Spleen (tissue), 13 donors: ENCODE results near the gene FAM216B. TPM values are rescaled to one million over a fixed set of nuclear protein-coding genes. Genes with fewer than 3 reads are reported as not detected.

Experiments used
- DNase-seq: peaks from one replicate; pipeline ENCODE4 v3.0.0-alpha.2; 2020
- H3K27ac ChIP-seq, 8 donors: fragments of 200-600 bp; sonication (generic) in 7 of 8; 1 replicate in 4 of 8; 2 replicates in 4 of 8; pipeline versions ENCODE4 v1.5.0 to v1.8.0; 2016 to 2021; ENCODE audit warnings: inconsistent platforms in 4 of 8, mild to moderate bottlenecking in 4 of 8, moderate library complexity in 1 of 8
- H3K27me3 ChIP-seq, 7 donors: fragments of 200-600 bp; sonication (generic) in 6 of 7; replicated peaks in 1 of 7; 1 replicate in 4 of 7; 2 replicates in 3 of 7; pipeline versions ENCODE4 v1.5.0 to v1.8.0; 2016 to 2021; ENCODE audit warnings: inconsistent platforms in 3 of 7, mild to moderate bottlenecking in 1 of 7
- H3K36me3 ChIP-seq, 6 donors: fragments of 200-600 bp; sonication (generic) in 5 of 6; 1 replicate in 4 of 6; 2 replicates in 2 of 6; pipeline versions ENCODE4 v1.5.0 to v1.8.0; 2016 to 2021; ENCODE audit warnings: inconsistent platforms in 2 of 6
- H3K4me1 ChIP-seq, 6 donors: fragments of 200-600 bp; sonication (generic) in 5 of 6; 1 replicate in 3 of 6; 2 replicates in 3 of 6; pipeline versions ENCODE4 v1.5.0 to v1.8.0; 2016 to 2021; ENCODE audit warnings: inconsistent platforms in 3 of 6
- H3K4me3 ChIP-seq, 8 donors: fragments of 200-600 bp; sonication (generic) in 7 of 8; 1 replicate in 4 of 8; 2 replicates in 4 of 8; pipeline versions ENCODE4 v1.5.0 to v1.8.0; 2016 to 2021; ENCODE audit warnings: inconsistent platforms in 4 of 8, mild to moderate bottlenecking in 4 of 8, moderate library complexity in 2 of 8
- H3K9me3 ChIP-seq, 8 donors: fragments of 200-600 bp; sonication (generic) in 7 of 8; 1 replicate in 4 of 8; 2 replicates in 4 of 8; pipeline versions ENCODE4 v1.5.0 to v1.8.0; 2016 to 2021; ENCODE audit warnings: inconsistent platforms in 4 of 8
- POLR2A ChIP-seq, 3 donors: fragments of 450-650 bp; IDR thresholded peaks; one replicate each; pipeline ENCODE4 v1.5.1; 2017; ENCODE audit warnings: antibody characterized with exemption in 3 of 3, mild to moderate bottlenecking in 1 of 3
- POLR2AphosphoS5 ChIP-seq, 3 donors: sonication (generic); formaldehyde crosslinking; IDR thresholded peaks; one replicate each; pipeline ENCODE4 v1.5.1; 2017; ENCODE audit warnings: antibody characterized with exemption in 3 of 3
- WGBS, 5 donors: extraction: QIAGEN DNeasy Blood & Tissue Kit in 3 of 5; methylation state at CpG; one replicate each; pipeline versions ENCODE4 v1.1.5 to v1.1.7; 2013 to 2018; 5-methylcytosine and 5-hydroxymethylcytosine counted together
- intact Hi-C: fragments of 100-400 bp; cut with DNase I; formaldehyde crosslinking; loops from one replicate; pipeline ENCODE4 v1.15.0; 2023; ENCODE audit warnings: low total_unique reads
- long read RNA-seq, 2 donors: transcript quantifications; one replicate each; lab custom pipeline, GENCODE V29; 2026
- polyA plus RNA-seq, 3 donors: library from polyadenylated mRNA; stranded (reverse); fragments of 200-250 nt; gene quantifications; one replicate each; pipeline ENCODE4 v1.2.1, GENCODE V29; 2013
- total RNA-seq, 7 donors: library from RNA; depleted of rRNA in 3 of 7; stranded (reverse); fragments of >200 nt in 3 of 7; fragmentation: NEBNext Ultra II Directional in 4 of 7; extraction: Animal tissue kit (Norgen Biotek cat#: 25700) in 4 of 7; gene quantifications; one replicate each; pipeline versions ENCODE4 v1.1.0 to v1.2.1, GENCODE V29; 2016 to 2021
- TF ChIP-seq, protein P1 (sequence below), 11 experiments: fragments of 200-600 bp in 7 of 11; fragments of 450-650 bp in 4 of 11; sonication (generic) in 4 of 11; IDR thresholded peaks in 8 of 11; conservative IDR thresholded peaks in 3 of 11; 1 replicate in 7 of 11; 2 replicates in 4 of 11; pipeline versions ENCODE4 v1.4.0 to v1.8.0; 2016 to 2021; ENCODE audit warnings: antibody characterized with exemption in 11 of 11, inconsistent platforms in 4 of 11, mild to moderate bottlenecking in 1 of 11
- donor health status: healthy with polysubstance abuse.
- donor health status: DM: no; HTN: no; CAD: no; lungs with moderate emphysema.
- donor health status: DM: no; HTN: no; CAD: no.
- donor health status: Bipolar disorder and iron deficiency.
- donor health status: healthy.
- donor health status: DM: no; HTN: no; CAD: no.
- donor health status: DM: yes; HTN: yes; CAD: no.

FAM216B gene
- total RNA-seq, result not detected
- under 1 TPM; 0.04 to 0.16 (median 0.15) TPM for polyA plus RNA-seq
- long read RNA-seq, donor 1, result 0 reads
- long read RNA-seq, donor 2, result 0 reads

DNA sequence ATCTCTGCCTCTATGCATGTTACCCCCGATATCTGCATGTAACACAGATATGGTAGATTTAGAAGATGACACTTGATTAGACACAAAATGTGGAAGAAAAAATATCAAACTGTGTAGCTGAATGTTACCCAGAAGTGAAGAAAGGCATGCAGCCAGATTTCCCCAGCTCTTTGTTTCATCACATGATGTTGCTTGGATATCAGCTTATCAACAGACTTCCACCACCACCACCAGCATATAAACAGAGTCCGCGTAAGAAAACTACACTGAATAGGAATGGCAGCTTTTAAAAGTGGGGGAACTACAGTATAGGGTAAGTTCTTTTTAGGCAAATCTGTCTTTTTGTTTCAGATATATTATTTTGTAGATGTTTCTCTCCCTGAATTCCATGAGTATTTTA is at the start of gene FAM216B:
Gene FAM216B (plus strand): TSS at position 233 of the 400 bp plus-strand sequence. CDS start 2,484 bp downstream, outside the sequence.
- Histone ChIP-seq H3K27me3 (peaks cover 0 to 4% (median 0%) of the 10 kb centered on the region in 7 donors), H3K4me1 (no peaks in the 10 kb centered on the region), H3K4me3 (no peak within 1 kb of the TSS), H3K9me3 (no peaks in the 10 kb centered on the region), H3K27ac (no peak within 1 kb of the TSS), H3K36me3 (no peaks in the 10 kb centered on the region)
- no peak for DNase-seq
- intact Hi-C loops, result no loop called here
- TF ChIP-seq, protein P1, sequence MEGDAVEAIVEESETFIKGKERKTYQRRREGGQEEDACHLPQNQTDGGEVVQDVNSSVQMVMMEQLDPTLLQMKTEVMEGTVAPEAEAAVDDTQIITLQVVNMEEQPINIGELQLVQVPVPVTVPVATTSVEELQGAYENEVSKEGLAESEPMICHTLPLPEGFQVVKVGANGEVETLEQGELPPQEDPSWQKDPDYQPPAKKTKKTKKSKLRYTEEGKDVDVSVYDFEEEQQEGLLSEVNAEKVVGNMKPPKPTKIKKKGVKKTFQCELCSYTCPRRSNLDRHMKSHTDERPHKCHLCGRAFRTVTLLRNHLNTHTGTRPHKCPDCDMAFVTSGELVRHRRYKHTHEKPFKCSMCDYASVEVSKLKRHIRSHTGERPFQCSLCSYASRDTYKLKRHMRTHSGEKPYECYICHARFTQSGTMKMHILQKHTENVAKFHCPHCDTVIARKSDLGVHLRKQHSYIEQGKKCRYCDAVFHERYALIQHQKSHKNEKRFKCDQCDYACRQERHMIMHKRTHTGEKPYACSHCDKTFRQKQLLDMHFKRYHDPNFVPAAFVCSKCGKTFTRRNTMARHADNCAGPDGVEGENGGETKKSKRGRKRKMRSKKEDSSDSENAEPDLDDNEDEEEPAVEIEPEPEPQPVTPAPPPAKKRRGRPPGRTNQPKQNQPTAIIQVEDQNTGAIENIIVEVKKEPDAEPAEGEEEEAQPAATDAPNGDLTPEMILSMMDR (IDR thresholded peaks at IDR 0.05 in 8 of 11, conservative IDR thresholded peaks at IDR 0.05 in 3 of 11), result no peak
- no peak for TF ChIP-seq POLR2AphosphoS5 (IDR thresholded peaks at IDR 0.05)
- TF ChIP-seq POLR2A (IDR thresholded peaks at IDR 0.05), result no peak
- WGBS, 5 donors, result 73 to 88% (median 75%) methylated on average over 3 of the region's 3 CpGs

GRCh38 chr13:42732073-42732472 is 49.3 kb upstream of the FAM216B start:
- no peaks in the 10 kb centered on the region for H3K36me3 ChIP-seq
- H3K9me3 ChIP-seq, result no peaks in the 10 kb centered on the region
- no peaks in the 10 kb centered on the region for H3K4me1 ChIP-seq
- no peak for DNase-seq
- no peak overlapping the region for H3K4me3 ChIP-seq
- no peak for TF ChIP-seq POLR2AphosphoS5 (IDR thresholded peaks at IDR 0.05)
- TF ChIP-seq POLR2A (IDR thresholded peaks at IDR 0.05), result no peak
- TF ChIP-seq, protein P1 (IDR thresholded peaks at IDR 0.05 in 8 of 11, conservative IDR thresholded peaks at IDR 0.05 in 3 of 11), result no peak
- H3K27me3 ChIP-seq, result no peaks in the 10 kb centered on the region
- intact Hi-C loops, result no loop called here
- no peak overlapping the region for H3K27ac ChIP-seq

GRCh38 chr13:42733046-42733445 is 48.3 kb upstream of the FAM216B start:
- intact Hi-C loops, result no loop called here
- 92 to 99% (median 96%) methylated on average over 2 of the region's 2 CpGs for whole genome bisulfite sequencing, 5 donors

GRCh38 chr13:42735010-42735409 is 46.4 kb upstream of the FAM216B start:
- no peaks in the 10 kb centered on the region for H3K36me3 ChIP-seq
- no peaks in the 10 kb centered on the region for H3K4me1 ChIP-seq
- no peaks in the 10 kb centered on the region for H3K27me3 ChIP-seq
- H3K9me3 ChIP-seq, result no peaks in the 10 kb centered on the region
- no peak overlapping the region for H3K4me3 ChIP-seq
- no peak overlapping the region for H3K27ac ChIP-seq
- intact Hi-C loops, result no loop called here
- DNase-seq, result no peak
- whole genome bisulfite sequencing, 5 donors, result 85 to 94% (median 86%) methylated on average over 2 to 3 of the region's 3 CpGs
- TF ChIP-seq POLR2AphosphoS5 (IDR thresholded peaks at IDR 0.05) (no peak), POLR2A (IDR thresholded peaks at IDR 0.05) (no peak)
- TF ChIP-seq, protein P1 (IDR thresholded peaks at IDR 0.05 in 8 of 11, conservative IDR thresholded peaks at IDR 0.05 in 3 of 11), result no peak

More at GRCh38 chr13:42733046-42733445, 48.3 kb upstream of the FAM216B start:
- Histone ChIP-seq H3K27ac (no peak overlapping the region), H3K27me3 (no peaks in the 10 kb centered on the region), H3K9me3 (no peaks in the 10 kb centered on the region), H3K4me3 (no peak overlapping the region), H3K4me1 (no peaks in the 10 kb centered on the region), H3K36me3 (no peaks in the 10 kb centered on the region)
- no peak for DNase-seq
- TF ChIP-seq, protein P1 (IDR thresholded peaks at IDR 0.05 in 8 of 11, conservative IDR thresholded peaks at IDR 0.05 in 3 of 11), result no peak
- TF ChIP-seq POLR2AphosphoS5 (IDR thresholded peaks at IDR 0.05), result no peak
- no peak for TF ChIP-seq POLR2A (IDR thresholded peaks at IDR 0.05)
